Mesodermal cell (in vitro differentiated cells): ENCODE data around the gene KCNK15.

ENCODE experiments used
- H3K27ac ChIP-seq: 2 replicates; pipeline ENCODE4 v1.7.0; 2013; ENCODE audit warnings: mild to moderate bottlenecking, low read depth, low read length, moderate library complexity; ENCODE audit not compliant: severe bottlenecking
- H3K36me3 ChIP-seq: 2 replicates; pipeline ENCODE4 v1.7.1; 2013; ENCODE audit warnings: mild to moderate bottlenecking, low read length, moderate library complexity; ENCODE audit not compliant: control insufficient read depth, insufficient read depth
- H3K4me1 ChIP-seq: one replicate; pipeline ENCODE4 v1.7.1; 2013; ENCODE audit warnings: mild to moderate bottlenecking, low read length; ENCODE audit not compliant: insufficient read depth, control insufficient read depth, poor library complexity, severe bottlenecking
- H3K4me3 ChIP-seq: 2 replicates; pipeline ENCODE4 v1.7.0; 2013; ENCODE audit warnings: low read length, control low read depth, mild to moderate bottlenecking; ENCODE audit not compliant: insufficient read depth, poor library complexity, severe bottlenecking; ENCODE audit errors: extremely low read depth
- H3K9me3 ChIP-seq: 2 replicates; pipeline ENCODE4 v1.7.1; 2013; ENCODE audit warnings: mild to moderate bottlenecking, low read length, moderate library complexity; ENCODE audit not compliant: control insufficient read depth
- WGBS, 2 experiments: methylation state at CpG; one replicate each; pipeline ENCODE4 v1.1.5; 2013; ENCODE audit warnings: missing lambda C conversion rate in 2 of 2; ENCODE audit not compliant: insufficient coverage in 2 of 2; 5-methylcytosine and 5-hydroxymethylcytosine counted together

Gene KCNK15

GRCh38 chr20:44747166-44748004 lies 1.7 kb downstream of the KCNK15 start:
- no peak overlapping the region for H3K4me3 ChIP-seq
- no peaks in the 10 kb centered on the region for H3K4me1 ChIP-seq
- H3K36me3 ChIP-seq: no peaks in the 10 kb centered on the region
- no peaks in the 10 kb centered on the region for H3K9me3 ChIP-seq
- WGBS, 2 experiments: 18 to 25% methylated on average over 3 to 5 of the region's 5 CpGs
- no peak overlapping the region for H3K27ac ChIP-seq

- no peak overlapping the region for H3K27ac ChIP-seq
- no peaks in the 10 kb centered on the region for H3K9me3 ChIP-seq
- no peaks in the 10 kb centered on the region for H3K4me1 ChIP-seq
- H3K4me3 ChIP-seq: no peak overlapping the region
- 83 to 90% methylated on average over 3 of the region's 3 CpGs for WGBS, 2 experiments
- no peaks in the 10 kb centered on the region for H3K36me3 ChIP-seq
These were observed 2.3 kb downstream of the KCNK15 start for GRCh38 chr20:44748005-44748370.

- H3K4me1 ChIP-seq: no peaks in the 10 kb centered on the region
- no peak overlapping the region for H3K4me3 ChIP-seq
- no peak overlapping the region for H3K27ac ChIP-seq
- 90 to 95% methylated on average over 60 to 73 of the region's 73 CpGs for WGBS, 2 experiments
- H3K9me3 ChIP-seq: no peaks in the 10 kb centered on the region
- no peaks in the 10 kb centered on the region for H3K36me3 ChIP-seq
These were observed 4.6 kb downstream of the KCNK15 start for GRCh38 chr20:44750081-44750805.

- Histone ChIP-seq H3K4me1 (no peaks in the 10 kb centered on the region), H3K36me3 (no peaks in the 10 kb centered on the region), H3K9me3 (no peaks in the 10 kb centered on the region), H3K27ac (no peak overlapping the region), H3K4me3 (no peak overlapping the region)
- 85 to 89% methylated on average over 13 of the region's 17 CpGs for WGBS, 2 experiments
These were observed 6.7 kb downstream of the KCNK15 start for GRCh38 chr20:44752099-44752931.

DNA sequence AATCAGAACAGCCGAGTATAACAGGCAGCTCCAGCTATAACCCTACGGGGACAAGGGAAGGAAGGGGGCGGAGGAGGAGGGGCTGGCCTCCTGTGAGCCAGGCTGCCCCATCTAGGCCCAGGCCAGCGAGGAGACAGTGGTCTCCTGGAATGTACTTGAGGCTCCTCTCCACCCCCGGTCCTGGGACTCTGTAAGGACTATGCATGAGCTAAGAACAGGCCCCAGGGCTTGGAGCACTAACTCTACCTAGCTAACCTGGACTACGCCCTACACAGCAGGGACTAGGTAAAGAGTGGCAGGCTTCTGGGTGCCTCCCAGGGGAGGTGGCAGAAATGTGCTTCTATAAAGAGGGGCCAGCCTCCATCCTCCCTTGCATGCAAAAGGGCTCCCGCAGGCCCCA lies 8.9 kb downstream of the KCNK15 start:
- H3K4me1 ChIP-seq: no peaks in the 10 kb centered on the region
- no peaks in the 10 kb centered on the region for H3K36me3 ChIP-seq
- H3K27ac ChIP-seq: no peak overlapping the region
- no peaks in the 10 kb centered on the region for H3K9me3 ChIP-seq
- WGBS, 2 experiments: 70% methylated on average over 5 of the region's 7 CpGs
- no peak overlapping the region for H3K4me3 ChIP-seq

DNA sequence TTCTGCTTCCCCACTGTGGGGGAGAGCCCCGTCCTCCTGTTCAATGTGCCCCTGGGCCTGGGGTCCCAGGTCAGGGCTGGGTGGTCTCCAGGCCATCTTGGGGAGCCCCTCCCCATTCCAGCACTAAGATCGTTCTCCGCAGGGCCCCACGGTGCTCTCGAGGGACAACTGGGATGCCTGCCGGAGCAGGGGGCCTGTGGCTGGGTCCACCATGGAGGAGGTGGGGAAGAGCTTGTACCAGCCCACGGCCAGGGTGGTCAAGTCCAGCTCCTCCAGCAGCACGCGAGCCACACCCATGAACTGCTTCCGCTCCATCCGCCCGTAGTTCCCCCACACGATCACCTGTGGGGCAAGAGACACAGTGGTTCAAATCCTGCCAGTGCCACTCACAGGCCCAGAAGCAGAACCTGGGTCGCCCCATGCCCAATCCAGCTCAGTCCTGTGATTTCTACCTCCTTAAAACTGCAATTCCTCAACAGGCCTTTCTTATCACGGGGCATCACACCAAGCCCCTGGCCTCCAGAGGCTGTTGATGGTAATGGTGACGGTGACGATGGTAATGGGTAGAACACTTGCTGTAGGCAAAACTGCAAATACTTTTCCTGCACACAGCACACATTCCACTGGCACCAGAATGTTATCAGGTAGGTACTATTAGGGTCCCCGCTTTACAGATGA lies 10.5 kb downstream of the KCNK15 start:
- 96 to 99% methylated on average over 10 of the region's 18 CpGs for WGBS, 2 experiments
- H3K4me3 ChIP-seq: no peak overlapping the region
- no peaks in the 10 kb centered on the region for H3K4me1 ChIP-seq
- no peaks in the 10 kb centered on the region for H3K36me3 ChIP-seq
- no peaks in the 10 kb centered on the region for H3K9me3 ChIP-seq
- H3K27ac ChIP-seq: no peak overlapping the region

DNA sequence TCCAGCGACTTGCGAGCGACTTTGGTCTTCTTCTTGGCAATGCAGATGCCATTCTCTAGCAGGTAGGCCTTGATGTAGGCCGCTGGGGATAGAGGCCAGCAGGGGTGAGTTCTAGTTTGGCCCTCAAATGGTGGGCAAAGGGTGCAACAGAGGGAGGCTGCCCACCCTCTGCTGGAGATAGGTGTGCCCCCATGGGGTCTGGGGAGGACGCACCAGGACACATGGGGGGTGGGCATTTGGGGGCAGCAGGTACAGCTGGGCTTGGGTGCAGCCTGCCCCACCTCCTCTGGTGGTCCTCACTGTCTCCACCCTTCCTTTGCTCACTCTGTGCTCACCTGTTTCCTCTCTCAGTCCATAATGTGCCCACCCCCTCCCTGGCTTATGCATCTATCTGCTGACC lies 11.3 kb downstream of the KCNK15 start:
- 89 to 98% methylated on average over 5 of the region's 5 CpGs for WGBS, 2 experiments

DNA sequence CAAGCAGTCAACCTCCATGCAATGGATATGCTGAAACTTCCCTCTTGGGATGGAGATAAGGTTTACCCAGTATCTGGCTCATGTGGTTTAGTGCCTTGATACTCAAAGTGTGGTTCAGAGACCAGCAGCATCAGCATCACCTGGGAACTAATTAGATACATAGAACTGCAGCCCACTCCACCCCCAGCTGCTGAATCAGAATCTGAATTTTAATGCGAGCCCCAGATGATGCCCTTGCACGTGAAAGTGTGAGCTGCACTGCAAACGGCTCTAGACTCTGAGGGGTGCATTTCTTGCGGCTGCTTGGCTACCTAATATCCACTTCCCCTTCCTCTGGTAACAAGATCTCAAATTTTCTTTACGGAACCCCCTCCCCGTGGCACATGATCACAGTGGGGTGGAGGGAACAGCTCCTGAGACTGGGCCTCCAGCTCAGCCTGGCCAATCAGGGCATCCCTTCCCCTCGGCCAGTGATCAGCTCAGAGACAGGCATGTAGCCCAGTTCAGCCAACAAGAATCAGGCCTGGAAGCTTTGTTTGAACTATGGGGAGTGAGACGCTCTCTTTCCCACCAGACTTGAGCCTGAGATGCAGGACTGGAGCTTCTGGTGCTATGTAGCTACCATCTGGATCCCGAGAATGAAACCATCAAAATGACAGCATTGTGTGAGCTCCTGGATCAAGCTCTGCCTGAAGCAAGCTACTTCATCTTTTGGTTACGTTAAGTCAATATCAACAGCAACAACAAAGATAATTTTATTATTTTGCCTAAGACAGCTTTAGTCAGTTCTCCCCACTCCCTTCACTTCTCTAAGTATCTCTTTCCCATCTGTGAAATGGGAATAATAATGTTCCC lies 12.8 kb downstream of the KCNK15 start:
- H3K36me3 ChIP-seq: no peaks in the 10 kb centered on the region
- no peak overlapping the region for H3K27ac ChIP-seq
- peaks cover 3% of the 10 kb centered on the region for H3K4me1 ChIP-seq
- H3K4me3 ChIP-seq: no peak overlapping the region
- 84 to 85% methylated on average over 7 to 8 of the region's 10 CpGs for WGBS, 2 experiments
- H3K9me3 ChIP-seq: no peaks in the 10 kb centered on the region

More for the DNA sequence above, 11.3 kb downstream of the KCNK15 start:
- H3K4me1 ChIP-seq: no peaks in the 10 kb centered on the region
- no peak overlapping the region for H3K4me3 ChIP-seq
- H3K9me3 ChIP-seq: no peaks in the 10 kb centered on the region
- no peaks in the 10 kb centered on the region for H3K36me3 ChIP-seq
- H3K27ac ChIP-seq: no peak overlapping the region

DNA sequence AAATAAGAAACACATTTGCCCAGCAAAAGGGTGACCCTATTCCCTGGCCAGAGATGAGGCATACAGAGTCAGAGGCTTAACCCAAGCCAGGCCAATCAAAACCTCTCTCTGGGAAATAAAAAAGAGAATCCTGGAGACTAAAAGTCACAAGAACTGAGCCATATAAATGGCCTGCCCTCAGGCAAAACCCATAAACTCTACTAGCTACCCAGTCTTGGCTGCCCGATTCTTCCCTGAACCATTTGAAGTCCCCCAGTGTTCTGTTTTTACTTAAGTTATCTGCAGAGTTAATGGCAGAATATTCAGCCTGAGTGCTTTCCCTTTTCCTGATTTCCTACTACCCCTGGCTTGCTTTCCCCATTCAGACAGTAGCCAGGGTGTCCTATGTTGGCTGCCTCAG lies 13.9 kb downstream of the KCNK15 start:
- H3K36me3 ChIP-seq: no peaks in the 10 kb centered on the region
- H3K9me3 ChIP-seq: no peaks in the 10 kb centered on the region
- H3K4me1 ChIP-seq: peaks cover 3% of the 10 kb centered on the region
- 100% methylated on average over 1 of the region's 1 CpG; no CpG with 5 or more reads in 1 of the 2 experiments for WGBS, 2 experiments
- no peak overlapping the region for H3K27ac ChIP-seq
- H3K4me3 ChIP-seq: no peak overlapping the region
